ENCODE measurements around the gene NUB1.

NUB1 gene

DNA sequence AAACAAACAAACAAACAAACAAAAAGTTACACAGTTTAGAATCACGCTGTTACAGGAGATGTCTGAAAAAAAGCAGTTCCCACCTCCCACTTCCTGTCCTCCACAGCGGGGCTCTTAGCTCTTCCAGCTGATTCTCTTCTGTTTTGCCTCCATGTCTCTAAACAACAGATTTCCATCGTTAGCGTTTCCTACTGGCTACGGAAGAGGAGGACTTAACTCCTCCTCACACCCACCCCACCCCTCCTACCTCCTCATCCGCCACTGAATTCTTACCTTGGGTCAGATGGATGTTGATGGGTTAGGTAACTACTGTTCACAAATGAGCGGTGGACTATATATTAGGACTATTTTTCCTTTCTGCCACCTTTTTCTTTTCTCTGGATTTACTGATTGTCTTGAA, 36.8 kb upstream of the NUB1 start:
- Histone ChIP-seq H3K4me1 (ENCODE audit: control insufficient read depth in 2 of 2, insufficient read depth in 2 of 2, low read length in 2 of 2) (peaks cover 4 to 6% of the 10 kb centered on the region in 2 donors), H3K9me3 (ENCODE audit: control insufficient read depth in 2 of 2, low read length in 2 of 2) (no peaks in the 10 kb centered on the region), H3K4me3 (ENCODE audit: low read length in 2 of 2) (no peak overlapping the region), H3K36me3 (ENCODE audit: control insufficient read depth in 2 of 2, insufficient read depth in 2 of 2, low read length in 2 of 2) (no peaks in the 10 kb centered on the region), H3K9ac (ENCODE audit: low read depth in 1 of 2, low read length in 2 of 2) (no peak overlapping the region), H3K27ac (ENCODE audit: low read depth in 2 of 2, low read length in 2 of 2) (no peak overlapping the region), H3K27me3 (ENCODE audit: control insufficient read depth in 2 of 2, insufficient read depth in 2 of 2, low read length in 2 of 2) (peaks cover 15 to 16% of the 10 kb centered on the region in 2 donors)

DNA sequence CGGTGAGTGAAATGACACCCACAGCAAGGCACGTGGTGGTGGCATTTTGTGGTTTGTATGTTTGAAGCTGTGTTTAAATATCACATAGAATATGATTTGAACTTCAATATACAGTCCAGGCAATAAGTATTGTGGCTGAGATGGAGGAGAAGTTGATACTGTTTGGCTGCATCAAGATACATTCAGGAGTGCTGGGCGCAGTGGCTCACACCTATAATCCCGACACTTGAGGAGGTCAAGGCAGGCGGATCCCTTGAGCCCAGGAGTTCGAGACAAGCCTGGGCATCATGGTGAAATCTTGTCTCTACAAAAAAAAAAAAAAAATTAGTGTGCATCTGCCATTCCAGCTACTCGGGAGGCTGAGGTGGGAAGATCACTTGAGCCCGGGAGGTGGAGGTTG, 35.2 kb upstream of the NUB1 start:
- H3K36me3 ChIP-seq (ENCODE audit: control insufficient read depth in 2 of 2, insufficient read depth in 2 of 2, low read length in 2 of 2) = no peaks in the 10 kb centered on the region
- H3K4me1 ChIP-seq (ENCODE audit: control insufficient read depth in 2 of 2, insufficient read depth in 2 of 2, low read length in 2 of 2) = peaks cover 4 to 6% of the 10 kb centered on the region in 2 donors
- no peak overlapping the region for H3K4me3 ChIP-seq (ENCODE audit: low read length in 2 of 2)
- H3K9ac ChIP-seq (ENCODE audit: low read depth in 1 of 2, low read length in 2 of 2) = no peak overlapping the region
- H3K9me3 ChIP-seq (ENCODE audit: control insufficient read depth in 2 of 2, low read length in 2 of 2) = peaks cover 0 to 2% of the 10 kb centered on the region in 2 donors
- peaks cover 15 to 16% of the 10 kb centered on the region in 2 donors for H3K27me3 ChIP-seq (ENCODE audit: control insufficient read depth in 2 of 2, insufficient read depth in 2 of 2, low read length in 2 of 2)
- H3K27ac ChIP-seq (ENCODE audit: low read depth in 2 of 2, low read length in 2 of 2) = no peak overlapping the region

DNA sequence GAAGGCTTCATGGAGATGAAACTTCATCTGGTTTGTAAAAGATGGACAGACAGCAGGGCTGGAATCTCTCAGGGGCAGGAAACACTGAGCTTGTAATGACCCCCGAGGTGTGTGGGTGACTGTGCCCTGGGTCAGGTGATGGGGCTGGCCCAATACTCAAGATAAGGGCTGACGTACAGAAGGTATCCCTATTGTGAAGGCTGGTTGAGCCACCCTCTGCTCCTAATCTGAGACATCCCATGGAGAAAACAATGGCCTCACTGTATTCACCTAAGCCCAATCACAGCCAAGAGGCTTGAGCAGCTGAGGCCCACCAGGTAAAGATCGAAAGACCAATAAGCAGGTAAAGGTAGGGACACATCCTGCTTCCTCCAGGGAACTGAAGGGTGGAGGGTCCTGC, 34.8 kb upstream of the NUB1 start:
- Histone ChIP-seq H3K27me3 (ENCODE audit: control insufficient read depth in 2 of 2, insufficient read depth in 2 of 2, low read length in 2 of 2) (peaks cover 13 to 16% of the 10 kb centered on the region in 2 donors), H3K4me1 (ENCODE audit: control insufficient read depth in 2 of 2, insufficient read depth in 2 of 2, low read length in 2 of 2) (peaks cover 4 to 6% of the 10 kb centered on the region in 2 donors)

DNA sequence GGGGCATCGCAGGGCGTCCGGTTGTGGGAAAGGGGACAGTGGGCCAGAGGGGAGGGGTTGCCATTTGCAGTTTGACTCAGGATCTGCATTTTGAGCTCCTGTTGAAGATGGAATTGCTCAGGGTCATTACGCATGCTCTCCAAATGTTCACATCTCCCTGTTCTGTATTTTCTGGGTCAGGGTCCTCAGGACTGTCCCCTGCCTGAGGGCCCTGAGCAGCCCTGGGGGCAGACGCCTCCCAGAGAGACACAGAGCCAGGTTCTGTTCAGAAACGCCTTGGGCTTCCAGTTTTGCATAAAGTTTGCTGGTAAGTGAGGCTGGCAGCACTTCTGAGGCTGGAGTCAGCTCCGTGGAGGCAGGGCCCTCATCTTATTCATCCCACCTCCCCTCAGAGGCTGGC, 34.1 kb upstream of the NUB1 start:
- Histone ChIP-seq H3K9ac (ENCODE audit: low read depth in 1 of 2, low read length in 2 of 2) (no peak overlapping the region), H3K9me3 (ENCODE audit: control insufficient read depth in 2 of 2, low read length in 2 of 2) (peaks cover 0 to 5% of the 10 kb centered on the region in 2 donors), H3K4me3 (ENCODE audit: low read length in 2 of 2) (no peak overlapping the region), H3K4me1 (ENCODE audit: control insufficient read depth in 2 of 2, insufficient read depth in 2 of 2, low read length in 2 of 2) (peaks cover 4 to 6% of the 10 kb centered on the region in 2 donors), H3K27ac (ENCODE audit: low read depth in 2 of 2, low read length in 2 of 2) (no peak overlapping the region), H3K27me3 (ENCODE audit: control insufficient read depth in 2 of 2, insufficient read depth in 2 of 2, low read length in 2 of 2) (peaks cover 9 to 16% of the 10 kb centered on the region in 2 donors), H3K36me3 (ENCODE audit: control insufficient read depth in 2 of 2, insufficient read depth in 2 of 2, low read length in 2 of 2) (no peaks in the 10 kb centered on the region)

More for the DNA sequence above, 34.8 kb upstream of the NUB1 start:
- no peak overlapping the region for H3K27ac ChIP-seq (ENCODE audit: low read depth in 2 of 2, low read length in 2 of 2)
- no peaks in the 10 kb centered on the region for H3K36me3 ChIP-seq (ENCODE audit: control insufficient read depth in 2 of 2, insufficient read depth in 2 of 2, low read length in 2 of 2)
- H3K9me3 ChIP-seq (ENCODE audit: control insufficient read depth in 2 of 2, low read length in 2 of 2) = peaks cover 0 to 5% of the 10 kb centered on the region in 2 donors
- no peak overlapping the region for H3K4me3 ChIP-seq (ENCODE audit: low read length in 2 of 2)
- no peak overlapping the region for H3K9ac ChIP-seq (ENCODE audit: low read depth in 1 of 2, low read length in 2 of 2)

DNA sequence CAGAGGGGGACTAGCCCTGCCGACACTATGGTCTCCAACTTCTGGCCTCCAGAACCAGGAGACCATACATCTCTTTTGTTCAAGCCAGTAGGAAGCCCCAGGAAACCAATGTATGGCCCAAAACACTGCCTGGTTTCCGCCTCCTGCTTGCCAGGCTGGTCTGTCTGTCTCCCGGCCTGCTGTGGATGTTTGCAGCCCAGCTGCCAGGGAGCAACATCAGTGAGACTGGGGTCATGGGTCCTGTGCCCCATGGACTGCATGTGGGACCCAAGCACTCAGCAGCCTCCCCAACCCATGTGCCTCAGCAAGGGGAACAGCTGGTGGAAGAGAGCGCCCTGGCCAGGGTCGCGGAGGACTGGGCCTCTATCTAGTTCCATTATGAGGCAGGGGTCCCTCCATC, 33.4 kb upstream of the NUB1 start:
- Histone ChIP-seq H3K36me3 (ENCODE audit: control insufficient read depth in 2 of 2, insufficient read depth in 2 of 2, low read length in 2 of 2) (no peaks in the 10 kb centered on the region), H3K27me3 (ENCODE audit: control insufficient read depth in 2 of 2, insufficient read depth in 2 of 2, low read length in 2 of 2) (peaks cover 9 to 16% of the 10 kb centered on the region in 2 donors), H3K4me1 (ENCODE audit: control insufficient read depth in 2 of 2, insufficient read depth in 2 of 2, low read length in 2 of 2) (peaks cover 4% of the 10 kb centered on the region in 2 donors), H3K9ac (ENCODE audit: low read depth in 1 of 2, low read length in 2 of 2) (no peak overlapping the region), H3K4me3 (ENCODE audit: low read length in 2 of 2) (no peak overlapping the region), H3K27ac (ENCODE audit: low read depth in 2 of 2, low read length in 2 of 2) (no peak overlapping the region), H3K9me3 (ENCODE audit: control insufficient read depth in 2 of 2, low read length in 2 of 2) (peaks cover 0 to 5% of the 10 kb centered on the region in 2 donors)

DNA sequence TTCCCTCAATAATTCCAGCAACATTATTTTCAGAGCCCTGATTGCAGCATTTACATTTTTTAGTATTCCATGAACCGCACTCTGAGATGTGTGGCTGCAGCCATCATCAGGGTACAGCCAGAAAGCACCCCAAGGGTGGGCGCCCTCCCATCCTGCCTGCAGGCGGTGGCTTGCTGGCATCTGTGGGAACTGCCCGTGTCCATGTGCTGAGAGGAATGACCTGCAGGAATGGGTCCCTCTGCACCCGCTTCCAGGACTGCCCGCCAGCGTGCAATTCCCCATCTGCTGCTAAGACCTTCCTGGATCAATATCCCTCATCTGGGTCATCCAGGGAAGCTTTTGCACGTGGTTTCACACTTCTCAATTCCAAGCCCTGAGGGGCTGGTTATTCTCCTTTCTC, 32.8 kb upstream of the NUB1 start:
- H3K4me3 ChIP-seq (ENCODE audit: low read length in 2 of 2) = no peak overlapping the region
- H3K27me3 ChIP-seq (ENCODE audit: control insufficient read depth in 2 of 2, insufficient read depth in 2 of 2, low read length in 2 of 2) = peaks cover 5 to 12% of the 10 kb centered on the region in 2 donors
- H3K9ac ChIP-seq (ENCODE audit: low read depth in 1 of 2, low read length in 2 of 2) = no peak overlapping the region

DNA sequence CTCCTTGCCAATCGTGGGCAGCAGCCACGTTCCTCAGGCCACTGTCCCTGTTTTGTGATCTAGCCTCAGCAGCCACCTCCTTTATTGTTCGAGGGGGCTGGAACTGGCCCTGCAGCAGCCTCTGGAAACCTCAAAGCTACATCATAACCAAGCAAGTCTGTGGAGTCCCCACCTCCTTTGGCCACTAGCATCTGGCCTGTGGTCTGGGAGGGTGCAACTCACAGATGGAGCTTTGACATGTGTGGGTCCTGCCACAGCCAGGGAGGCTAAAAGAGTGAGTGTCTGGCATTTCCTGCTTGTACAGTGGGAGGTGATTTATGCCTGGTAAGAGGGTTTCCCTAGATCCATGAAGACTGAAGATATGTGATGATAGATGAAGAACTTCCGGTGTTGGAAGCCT, 32.3 kb upstream of the NUB1 start:
- Histone ChIP-seq H3K4me3 (ENCODE audit: low read length in 2 of 2) (no peak overlapping the region), H3K27me3 (ENCODE audit: control insufficient read depth in 2 of 2, insufficient read depth in 2 of 2, low read length in 2 of 2) (peaks cover 5 to 11% of the 10 kb centered on the region in 2 donors), H3K27ac (ENCODE audit: low read depth in 2 of 2, low read length in 2 of 2) (no peak overlapping the region), H3K9me3 (ENCODE audit: control insufficient read depth in 2 of 2, low read length in 2 of 2) (peaks cover 0 to 5% of the 10 kb centered on the region in 2 donors), H3K9ac (ENCODE audit: low read depth in 1 of 2, low read length in 2 of 2) (no peak overlapping the region), H3K36me3 (ENCODE audit: control insufficient read depth in 2 of 2, insufficient read depth in 2 of 2, low read length in 2 of 2) (no peaks in the 10 kb centered on the region), H3K4me1 (ENCODE audit: control insufficient read depth in 2 of 2, insufficient read depth in 2 of 2, low read length in 2 of 2) (no peaks in the 10 kb centered on the region)

More for the DNA sequence above, 32.8 kb upstream of the NUB1 start:
- H3K9me3 ChIP-seq (ENCODE audit: control insufficient read depth in 2 of 2, low read length in 2 of 2) = peaks cover 0 to 5% of the 10 kb centered on the region in 2 donors
- peaks cover 0 to under 1% of the 10 kb centered on the region in 2 donors for H3K4me1 ChIP-seq (ENCODE audit: control insufficient read depth in 2 of 2, insufficient read depth in 2 of 2, low read length in 2 of 2)
- H3K27ac ChIP-seq (ENCODE audit: low read depth in 2 of 2, low read length in 2 of 2) = no peak overlapping the region
- no peaks in the 10 kb centered on the region for H3K36me3 ChIP-seq (ENCODE audit: control insufficient read depth in 2 of 2, insufficient read depth in 2 of 2, low read length in 2 of 2)

DNA sequence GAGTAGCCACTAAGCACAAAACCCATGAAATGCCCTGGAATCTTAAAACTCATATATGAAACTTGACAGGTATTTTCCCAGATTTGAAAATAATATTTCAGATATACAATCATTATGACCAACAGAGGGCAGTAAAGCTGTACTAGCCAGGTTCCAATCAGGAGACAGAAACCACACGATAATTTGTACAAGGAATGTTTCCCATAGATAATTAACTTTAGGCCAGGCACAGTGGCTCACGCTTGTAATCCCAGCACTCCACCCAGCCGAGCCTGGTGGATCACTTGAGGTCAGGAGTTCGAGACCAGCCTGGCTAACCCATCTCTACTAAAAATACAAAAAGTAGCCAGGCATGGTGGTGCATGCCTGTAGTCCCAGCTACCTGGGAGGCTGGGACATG, 31.0 kb upstream of the NUB1 start:
- no peak overlapping the region for H3K4me3 ChIP-seq (ENCODE audit: low read length in 2 of 2)

DNA sequence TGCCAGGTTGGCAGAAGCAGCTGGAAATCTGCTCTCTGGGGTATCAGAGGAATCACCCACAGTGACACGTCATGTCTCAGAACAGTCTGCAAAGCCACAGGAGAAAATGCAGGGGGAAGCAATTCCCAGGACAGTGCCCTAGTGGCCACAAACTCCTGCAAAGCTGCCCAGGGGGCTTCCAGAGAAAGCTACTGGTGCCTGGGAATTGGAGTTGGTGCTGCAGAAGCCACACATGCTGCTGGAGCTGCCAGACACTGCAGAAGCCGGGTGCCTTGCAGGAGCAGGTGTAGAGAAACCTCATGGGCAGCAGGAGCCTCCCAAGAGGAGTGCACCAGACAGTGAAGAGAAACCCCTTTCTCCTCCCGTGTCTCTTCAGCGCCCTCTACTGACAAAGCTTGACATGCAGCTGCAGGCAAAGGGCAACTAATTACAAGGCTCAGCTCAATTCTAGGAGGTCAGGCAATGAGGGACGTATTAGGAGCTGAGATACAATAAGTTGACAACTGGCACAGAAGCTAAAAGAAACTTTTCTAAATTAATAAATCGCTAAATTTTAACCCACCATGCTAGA, 30.2 kb upstream of the NUB1 start:
- H3K27me3 ChIP-seq (ENCODE audit: control insufficient read depth in 2 of 2, insufficient read depth in 2 of 2, low read length in 2 of 2) = peaks cover 0 to 8% of the 10 kb centered on the region in 2 donors
- H3K4me1 ChIP-seq (ENCODE audit: control insufficient read depth in 2 of 2, insufficient read depth in 2 of 2, low read length in 2 of 2) = no peaks in the 10 kb centered on the region
- H3K36me3 ChIP-seq (ENCODE audit: control insufficient read depth in 2 of 2, insufficient read depth in 2 of 2, low read length in 2 of 2) = no peaks in the 10 kb centered on the region
- H3K27ac ChIP-seq (ENCODE audit: low read depth in 2 of 2, low read length in 2 of 2) = no peak overlapping the region
- no peak overlapping the region for H3K9ac ChIP-seq (ENCODE audit: low read depth in 1 of 2, low read length in 2 of 2)
- H3K9me3 ChIP-seq (ENCODE audit: control insufficient read depth in 2 of 2, low read length in 2 of 2) = peaks cover 0 to 5% of the 10 kb centered on the region in 2 donors
- no peak overlapping the region for H3K4me3 ChIP-seq (ENCODE audit: low read length in 2 of 2)

More for the DNA sequence above, 31.0 kb upstream of the NUB1 start:
- H3K27ac ChIP-seq (ENCODE audit: low read depth in 2 of 2, low read length in 2 of 2) = no peak overlapping the region
- H3K9me3 ChIP-seq (ENCODE audit: control insufficient read depth in 2 of 2, low read length in 2 of 2) = peaks cover 0 to 5% of the 10 kb centered on the region in 2 donors
- no peak overlapping the region for H3K9ac ChIP-seq (ENCODE audit: low read depth in 1 of 2, low read length in 2 of 2)
- no peaks in the 10 kb centered on the region for H3K36me3 ChIP-seq (ENCODE audit: control insufficient read depth in 2 of 2, insufficient read depth in 2 of 2, low read length in 2 of 2)
- peaks cover 0 to 8% of the 10 kb centered on the region in 2 donors for H3K27me3 ChIP-seq (ENCODE audit: control insufficient read depth in 2 of 2, insufficient read depth in 2 of 2, low read length in 2 of 2)
- H3K4me1 ChIP-seq (ENCODE audit: control insufficient read depth in 2 of 2, insufficient read depth in 2 of 2, low read length in 2 of 2) = no peaks in the 10 kb centered on the region

DNA sequence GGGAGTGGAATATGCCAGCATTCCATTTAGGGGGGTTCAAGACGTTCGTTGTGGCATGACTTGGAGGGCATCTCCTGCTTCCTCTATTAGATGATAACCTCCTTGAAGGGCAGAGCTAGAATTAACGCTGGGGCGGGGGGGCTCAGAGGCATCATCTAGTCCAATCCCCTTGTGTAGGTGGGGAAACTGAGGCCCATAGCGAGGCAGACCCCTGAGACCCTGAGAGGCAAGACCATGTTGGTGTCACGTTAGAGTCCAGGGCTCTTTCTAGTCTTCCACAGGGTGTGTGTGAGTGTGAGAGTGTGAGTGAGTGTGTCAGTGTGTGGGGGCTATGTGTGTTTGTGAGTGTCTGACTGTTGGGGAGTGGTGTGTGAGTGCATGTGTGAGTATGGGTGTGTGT, 29.3 kb upstream of the NUB1 start:
- H3K9ac ChIP-seq (ENCODE audit: low read depth in 1 of 2, low read length in 2 of 2) = no peak overlapping the region
- H3K4me3 ChIP-seq (ENCODE audit: low read length in 2 of 2) = no peak overlapping the region
- H3K36me3 ChIP-seq (ENCODE audit: control insufficient read depth in 2 of 2, insufficient read depth in 2 of 2, low read length in 2 of 2) = no peaks in the 10 kb centered on the region

More for the DNA sequence above, 29.3 kb upstream of the NUB1 start:
- peaks cover 0 to 3% of the 10 kb centered on the region in 2 donors for H3K27me3 ChIP-seq (ENCODE audit: control insufficient read depth in 2 of 2, insufficient read depth in 2 of 2, low read length in 2 of 2)
- no peak overlapping the region for H3K27ac ChIP-seq (ENCODE audit: low read depth in 2 of 2, low read length in 2 of 2)
- peaks cover 0 to 5% of the 10 kb centered on the region in 2 donors for H3K9me3 ChIP-seq (ENCODE audit: control insufficient read depth in 2 of 2, low read length in 2 of 2)
- no peaks in the 10 kb centered on the region for H3K4me1 ChIP-seq (ENCODE audit: control insufficient read depth in 2 of 2, insufficient read depth in 2 of 2, low read length in 2 of 2)
